AG09319 (cell line): ENCODE measurements around the gene SCARB1.

Experiments
- DNase-seq: peaks from one replicate; pipeline ENCODE4 v3.0.0-alpha.2; 2010; ENCODE audit warnings: low read depth; ENCODE audit errors: extremely low read depth
- CTCF ChIP-seq: IDR thresholded peaks from 2 replicates; pipeline ENCODE4 v1.5.1; 2011; ENCODE audit warnings: low read depth, mild to moderate bottlenecking, inconsistent platforms, low read length, moderate library complexity

SCARB1 gene

DNA sequence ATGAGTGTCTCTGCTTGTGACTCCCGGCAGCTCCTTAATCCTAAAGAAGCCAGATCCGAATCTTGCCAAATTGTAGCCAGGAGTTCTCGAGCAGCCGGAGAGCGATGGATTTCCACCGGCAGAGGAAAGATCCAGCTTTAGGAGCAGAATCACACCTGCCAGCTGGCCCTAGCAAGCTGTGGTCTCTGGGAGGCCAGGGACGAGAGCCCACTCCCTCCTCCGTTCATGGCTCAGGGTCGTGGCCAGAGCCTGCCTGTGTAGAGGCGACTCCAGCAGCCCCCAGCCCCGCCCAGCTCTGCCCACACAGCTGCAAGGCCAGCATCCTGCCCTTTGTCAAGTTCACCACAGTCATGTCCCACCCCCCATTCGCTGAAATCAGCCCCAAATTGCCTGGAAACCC lies 121.0 kb downstream of the SCARB1 start:
- no peak for TF ChIP-seq CTCF
- DNase-seq = no peak

GRCh38 chr12:124742111-124742510 lies 121.6 kb downstream of the SCARB1 start:
- TF ChIP-seq CTCF = no peak
- no peak for DNase-seq

GRCh38 chr12:124741211-124741610 lies 122.5 kb downstream of the SCARB1 start:
- TF ChIP-seq CTCF = no peak
- no peak for DNase-seq

DNA sequence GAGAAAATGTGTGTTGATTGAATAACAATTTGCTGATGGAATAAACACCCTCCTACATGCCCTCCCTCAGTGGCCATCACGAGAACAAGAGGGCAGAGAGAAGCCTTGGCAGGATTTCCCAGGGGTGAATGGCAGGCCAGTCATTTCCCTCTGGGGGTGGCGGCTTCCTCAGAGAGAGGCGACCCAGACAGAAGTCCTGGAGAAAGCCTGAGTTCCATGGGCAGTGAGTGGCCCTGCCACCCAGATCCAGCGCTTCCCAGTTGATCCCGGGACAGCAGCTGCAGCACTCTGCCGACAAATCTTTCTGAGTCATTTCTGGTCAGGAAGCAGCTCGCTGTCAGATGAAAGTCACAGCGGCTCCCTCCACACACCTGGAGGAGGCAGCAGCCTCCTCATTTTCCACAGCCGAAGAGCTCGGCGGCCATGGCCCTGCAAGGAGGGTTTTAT lies 123.0 kb downstream of the SCARB1 start:
- no peak for DNase-seq
- TF ChIP-seq CTCF = no peak

DNA sequence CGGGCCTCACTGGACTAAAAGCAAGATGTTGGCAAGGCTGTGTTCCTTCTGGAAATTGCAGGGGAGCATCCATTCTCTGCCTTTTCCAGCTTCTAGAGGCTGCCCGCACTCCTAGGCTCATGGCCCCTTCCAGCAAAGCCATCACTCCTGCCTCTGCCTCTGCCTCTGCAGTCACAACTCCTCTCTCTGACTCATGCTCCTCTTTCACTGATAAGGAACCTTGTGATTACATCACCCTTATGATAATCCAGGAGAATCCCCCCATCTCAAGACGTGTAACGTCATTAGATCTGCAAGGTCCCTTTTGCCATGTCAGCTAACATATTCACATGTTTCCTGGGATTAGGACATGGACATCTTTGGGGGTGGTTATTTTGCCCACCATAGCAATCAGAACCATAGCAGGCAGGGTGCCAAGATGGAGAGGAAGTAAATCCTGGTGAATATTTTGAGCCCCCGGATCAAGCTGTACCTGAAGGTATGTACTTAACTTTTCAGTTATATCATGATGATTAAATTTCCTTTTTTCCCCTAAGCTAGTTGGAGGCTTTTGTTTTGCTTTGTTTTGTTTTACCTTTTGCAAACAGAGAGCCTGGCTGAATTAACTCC lies 123.6 kb downstream of the SCARB1 start:
- DNase-seq = no peak
- no peak for TF ChIP-seq CTCF

GRCh38 chr12:124738636-124739467 lies 124.8 kb downstream of the SCARB1 start:
- no peak for TF ChIP-seq CTCF

DNA sequence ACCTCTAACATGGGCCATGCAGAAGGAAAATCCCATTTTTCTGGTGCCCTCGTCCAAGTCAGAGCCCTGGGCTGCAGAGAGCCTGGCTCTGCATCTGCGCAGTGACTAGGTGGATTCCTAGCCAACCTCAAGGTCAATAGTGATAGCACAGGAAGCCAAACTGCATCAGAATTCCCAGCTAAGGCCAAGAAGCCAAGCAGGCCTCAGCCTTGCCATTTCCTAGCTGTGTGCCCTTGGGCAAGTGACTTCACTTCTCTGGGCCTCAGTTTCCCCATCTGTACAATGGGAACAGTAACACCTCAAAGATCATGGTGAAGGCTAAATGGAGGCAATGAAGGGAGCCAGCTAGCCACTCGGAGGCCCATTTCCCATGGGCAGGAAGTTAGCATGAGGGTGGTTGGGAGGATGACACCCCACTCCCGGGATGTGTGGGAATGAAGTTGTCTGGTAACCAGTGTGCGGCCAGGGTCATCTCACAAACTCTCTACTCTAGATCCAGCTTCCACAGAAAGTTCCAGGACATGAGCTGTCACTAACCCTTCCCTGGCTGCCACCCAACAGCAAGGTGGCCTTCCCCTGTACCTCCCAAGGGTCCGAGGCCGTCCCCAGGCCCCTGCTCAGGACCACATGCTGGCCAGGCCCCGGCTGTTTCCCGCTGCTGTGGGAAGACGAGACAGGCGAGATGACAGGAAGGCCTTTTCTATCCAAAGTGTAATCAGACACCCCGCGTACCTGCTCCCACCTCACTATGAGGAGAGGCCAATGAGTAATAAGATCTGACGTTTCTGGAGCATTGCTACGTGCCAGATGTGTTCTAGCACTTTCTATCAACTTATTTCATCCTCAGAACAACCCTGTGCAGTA lies 125.7 kb downstream of the SCARB1 start:
- no peak for DNase-seq
- no peak for TF ChIP-seq CTCF

More at GRCh38 chr12:124738636-124739467, 124.8 kb downstream of the SCARB1 start:
- no peak for DNase-seq
